ENCODE data around the gene WEE2. TPM values are rescaled to one million over a fixed set of nuclear protein-coding genes. Genes with fewer than 3 reads are reported as not detected.

Gene WEE2
- total and polyA plus RNA-seq, 9 of the 15 experiments (the other 6 are each of a cell fraction or from before 2014, with no cell fraction given), result not detected

GRCh38 chr7:141673346-141673745, 34.8 kb upstream of the WEE2 start:
- 3% methylated on average over 3 of the region's 3 CpGs for WGBS (ENCODE audit: insufficient coverage, low coverage, missing lambda C conversion rate)
- Histone ChIP-seq H4K20me1 (replicated peaks; ENCODE audit: control insufficient read depth, insufficient read depth, low read length) (no peaks in the 10 kb centered on the region), H3K27ac (ENCODE audit: extremely low read depth, low read depth, low read length) (no peak overlapping the region), H3K4me2 (ENCODE audit: insufficient read depth, low read length) (no peak overlapping the region), H3K4me3 (no peak overlapping the region), H3K36me3 (ENCODE audit: control insufficient read depth, insufficient read depth, low read length) (no peaks in the 10 kb centered on the region), H3K9ac (ENCODE audit: insufficient read depth in 1 of 2, low read depth in 2 of 2, low read length in 2 of 2) (no peak overlapping the region), H2AFZ (ENCODE audit: low read depth, low read length) (no peak overlapping the region), H3K27me3 (ENCODE audit: control insufficient read depth in 2 of 2, insufficient read depth in 2 of 2, low read length in 2 of 2) (peaks cover 11 to 28% of the 10 kb centered on the region in 2 experiments), H3K9me3 (replicated peaks; ENCODE audit: control insufficient read depth, insufficient read depth, low read depth, low read length) (no peaks in the 10 kb centered on the region), H3K4me1 (replicated peaks in 1 of 2; ENCODE audit: control insufficient read depth in 2 of 2, insufficient read depth in 2 of 2, low read length in 2 of 2) (peaks cover 0 to 3% of the 10 kb centered on the region in 2 experiments; a peak in 2 of 5 replicates), H3K9me1 (ENCODE audit: control insufficient read depth, insufficient read depth, low read length) (no peaks in the 10 kb centered on the region), H3K79me2 (ENCODE audit: control insufficient read depth, insufficient read depth, low read length) (no peaks in the 10 kb centered on the region)
- DNase-seq (ENCODE audit: extremely low read depth in 1 of 4, low spot score in 3 of 4) (no peak), FAIRE-seq (no peak), ATAC-seq (no peak)
- TF ChIP-seq ZNF184 (CRISPR knock-in tag; IDR thresholded peaks at IDR 0.05) (no peak), ZBTB8A (IDR thresholded peaks at IDR 0.05; ENCODE audit: partially characterized antibody) (no peak), ZNF24 (IDR thresholded peaks at IDR 0.05) (no peak), RNF2 (IDR thresholded peaks at IDR 0.05) (no peak)
- CTCF ChIA-PET (ENCODE audit: low intra/inter-chr PET ratio), result interaction anchor here (1.7 kb wide), 1 partner anchor 19 kb away, joined by 4 read pairs; no protein-coding TSS in a partner anchor
- BruUV-seq (replicated peaks), result no TSS peak
- intact Hi-C loops (cut with micrococcal nuclease) (no loop called here), in situ Hi-C loops (cut with MboI) (no loop called here)
- POLR2A ChIA-PET, result no interaction called here

DNA sequence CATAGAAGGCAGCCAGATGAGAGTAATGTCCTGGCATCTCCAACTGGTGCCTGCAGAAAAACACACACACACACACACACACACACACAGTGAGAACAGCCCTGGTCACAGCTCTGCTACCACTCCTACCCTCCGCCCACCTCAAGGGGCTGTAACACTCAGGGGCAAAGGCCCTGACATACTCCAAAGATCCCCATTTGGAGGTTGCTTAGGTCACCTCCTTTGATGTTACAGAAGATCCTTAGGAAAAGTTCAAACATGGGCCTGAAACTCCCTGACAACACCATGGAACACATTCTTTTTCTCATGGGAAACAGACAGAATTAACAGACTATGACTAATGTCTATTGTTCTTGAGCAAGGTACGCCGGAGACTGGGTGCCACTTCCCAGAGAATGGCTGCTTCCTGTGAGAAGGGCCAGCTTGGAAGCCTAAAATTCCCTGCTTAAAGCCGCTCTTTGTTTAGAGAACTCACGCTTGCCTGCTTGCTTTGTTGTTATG, 33.9 kb upstream of the WEE2 start:
- POLR2A ChIA-PET, result no interaction called here
- TF ChIP-seq KDM2B (CRISPR knock-in tag; IDR thresholded peaks at IDR 0.05) (no peak), ESRRA (IDR thresholded peaks at IDR 0.05; ENCODE audit: borderline replicate concordance, low read depth) (no peak), ZNF354B (CRISPR knock-in tag; IDR thresholded peaks at IDR 0.05) (no peak), ZBTB26 (CRISPR knock-in tag; IDR thresholded peaks at IDR 0.05) (no peak), SNRNP70 (optimal IDR thresholded peaks at IDR 0.05; ENCODE audit: low read depth, low read length) (no peak)
- TF ChIP-seq, protein P1, sequence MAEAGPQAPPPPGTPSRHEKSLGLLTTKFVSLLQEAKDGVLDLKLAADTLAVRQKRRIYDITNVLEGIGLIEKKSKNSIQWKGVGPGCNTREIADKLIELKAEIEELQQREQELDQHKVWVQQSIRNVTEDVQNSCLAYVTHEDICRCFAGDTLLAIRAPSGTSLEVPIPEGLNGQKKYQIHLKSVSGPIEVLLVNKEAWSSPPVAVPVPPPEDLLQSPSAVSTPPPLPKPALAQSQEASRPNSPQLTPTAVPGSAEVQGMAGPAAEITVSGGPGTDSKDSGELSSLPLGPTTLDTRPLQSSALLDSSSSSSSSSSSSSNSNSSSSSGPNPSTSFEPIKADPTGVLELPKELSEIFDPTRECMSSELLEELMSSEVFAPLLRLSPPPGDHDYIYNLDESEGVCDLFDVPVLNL (CRISPR knock-in tag; IDR thresholded peaks at IDR 0.05; ENCODE audit: low read depth), result no peak

More for the DNA sequence above, 33.9 kb upstream of the WEE2 start:
- intact Hi-C loops (cut with micrococcal nuclease) (loop anchor here (2.0 kb wide), 1 partner anchor 19 kb away; no protein-coding TSS in a partner anchor), in situ Hi-C loops (cut with MboI) (no loop called here)
- Histone ChIP-seq H3K9me1 (ENCODE audit: control insufficient read depth, insufficient read depth, low read length) (no peaks in the 10 kb centered on the region), H3K27me3 (ENCODE audit: control insufficient read depth in 2 of 2, insufficient read depth in 2 of 2, low read length in 2 of 2) (peaks cover 11 to 28% of the 10 kb centered on the region in 2 experiments), H3K79me2 (ENCODE audit: control insufficient read depth, insufficient read depth, low read length) (no peaks in the 10 kb centered on the region), H3K4me1 (replicated peaks in 1 of 2; ENCODE audit: control insufficient read depth in 2 of 2, insufficient read depth in 2 of 2, low read length in 2 of 2) (peaks cover 0 to 3% of the 10 kb centered on the region in 2 experiments; a peak in 2 of 5 replicates), H3K4me3 (no peak overlapping the region), H4K20me1 (replicated peaks; ENCODE audit: control insufficient read depth, insufficient read depth, low read length) (no peaks in the 10 kb centered on the region), H3K4me2 (ENCODE audit: insufficient read depth, low read length) (no peak overlapping the region), H3K27ac (ENCODE audit: extremely low read depth, low read depth, low read length) (no peak overlapping the region), H3K9me3 (replicated peaks; ENCODE audit: control insufficient read depth, insufficient read depth, low read depth, low read length) (no peaks in the 10 kb centered on the region), H3K9ac (ENCODE audit: insufficient read depth in 1 of 2, low read depth in 2 of 2, low read length in 2 of 2) (no peak overlapping the region), H3K36me3 (ENCODE audit: control insufficient read depth, insufficient read depth, low read length) (no peaks in the 10 kb centered on the region), H2AFZ (ENCODE audit: low read depth, low read length) (peak overlapping the region; percentile 14; the same call in 1 of the 2 replicates)
- CTCF ChIA-PET (ENCODE audit: low intra/inter-chr PET ratio), result interaction anchor here (1.7 kb wide), 1 partner anchor 20 kb away, joined by 4 read pairs; no protein-coding TSS in a partner anchor
- ATAC-seq (peak; percentile 26), DNase-seq (ENCODE audit: extremely low read depth in 1 of 4, low spot score in 3 of 4) (no peak), FAIRE-seq (no peak)
- 26% methylated on average over 5 of the region's 5 CpGs for WGBS (ENCODE audit: insufficient coverage, low coverage, missing lambda C conversion rate)
- no TSS peak for BruUV-seq (replicated peaks)

Measured in K562 (cell line).